Putamen (tissue), 1 donor: ENCODE measurements around the gene TMEM179B.
"Not testable (repeated sequence)": the region's sequence is repeated elsewhere in the genome, so short reads cannot be mapped to it uniquely, and the experiment has no call there.

Experiments
- DNase-seq: peaks from one replicate; pipeline ENCODE4 v3.0.0-alpha.2; 2016; ENCODE audit warnings: low spot score

Gene TMEM179B

DNA sequence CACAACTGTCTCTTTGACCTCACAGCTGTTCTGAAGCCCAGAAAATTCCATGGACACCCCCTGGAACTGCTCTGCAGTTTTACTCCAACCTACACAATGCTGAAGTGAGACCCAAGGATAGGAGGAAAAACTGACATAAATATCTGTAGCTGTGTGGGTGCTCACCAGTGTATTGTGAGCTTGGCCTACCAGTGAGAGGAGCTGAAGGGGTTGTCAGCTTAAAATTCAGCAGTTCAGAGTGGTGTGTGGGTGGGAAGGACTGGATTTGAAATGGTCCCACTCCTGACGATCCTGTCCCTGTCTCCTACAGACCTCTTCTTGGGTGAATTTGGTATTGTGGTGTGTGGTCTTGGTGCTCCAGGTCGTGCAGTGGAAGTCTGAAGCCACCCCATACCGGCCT lies 2.4 kb downstream of the TMEM179B start:
- DNase-seq = no peak

DNA sequence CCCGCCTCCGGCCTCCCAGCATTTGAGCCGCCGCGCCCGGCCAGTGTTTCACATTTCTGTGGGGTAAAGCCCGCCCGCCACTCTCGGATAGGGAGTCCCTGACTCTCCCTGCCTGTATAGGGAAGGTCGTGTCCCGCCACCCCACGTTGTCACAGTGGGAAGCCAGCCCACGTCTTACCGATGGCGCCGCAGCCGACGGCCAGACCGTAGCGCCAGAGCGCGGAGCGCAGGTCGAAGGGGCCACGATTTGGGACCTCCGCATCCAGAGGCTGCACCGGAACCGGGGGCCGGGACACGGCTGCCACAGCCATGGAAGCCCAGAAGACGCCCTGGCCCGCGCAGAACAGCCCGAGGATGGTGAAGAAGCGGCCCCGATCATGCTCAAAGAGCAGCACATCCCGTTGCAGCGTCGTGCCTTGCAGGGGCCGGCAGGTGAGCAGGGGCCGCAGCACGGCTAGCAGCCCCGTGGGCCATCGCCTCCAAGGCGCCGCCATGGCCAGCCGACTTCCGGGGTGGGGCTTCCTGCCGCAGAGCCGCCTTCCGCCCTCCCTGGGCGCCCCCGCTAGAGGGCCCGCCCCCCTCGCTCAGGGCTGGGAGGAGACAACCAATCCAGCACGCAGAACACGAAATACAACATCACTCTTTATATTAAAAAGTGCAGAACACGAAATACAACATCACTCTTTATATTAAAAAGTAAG lies 4.4 kb downstream of the TMEM179B start, which contains the start of gene TMEM223:
Gene TMEM223 (minus strand): TSS at position 506 of the 701 bp plus-strand sequence. CDS start 12 bp downstream, at position 494.
- peak; percentile 89 for DNase-seq

DNA sequence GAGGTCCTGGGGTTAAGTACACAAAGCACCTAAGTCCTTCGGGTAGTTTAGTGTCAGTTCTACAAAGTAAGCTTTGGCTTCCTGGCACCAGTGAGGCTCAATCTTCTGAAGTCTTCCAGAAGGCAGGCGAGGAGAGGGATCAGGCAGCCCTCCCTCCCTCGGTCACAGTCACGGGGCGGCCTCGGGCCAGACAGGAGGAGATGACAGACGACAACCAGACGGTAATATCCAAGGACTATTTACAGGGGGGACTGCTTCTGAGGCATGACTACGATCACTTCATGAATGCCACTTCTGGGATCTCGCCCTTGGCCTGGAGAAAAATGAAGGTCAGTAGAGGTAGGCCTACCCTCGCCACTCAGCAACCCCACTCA lies 5.0 kb downstream of the TMEM179B start:
- DNase-seq = no peak

DNA sequence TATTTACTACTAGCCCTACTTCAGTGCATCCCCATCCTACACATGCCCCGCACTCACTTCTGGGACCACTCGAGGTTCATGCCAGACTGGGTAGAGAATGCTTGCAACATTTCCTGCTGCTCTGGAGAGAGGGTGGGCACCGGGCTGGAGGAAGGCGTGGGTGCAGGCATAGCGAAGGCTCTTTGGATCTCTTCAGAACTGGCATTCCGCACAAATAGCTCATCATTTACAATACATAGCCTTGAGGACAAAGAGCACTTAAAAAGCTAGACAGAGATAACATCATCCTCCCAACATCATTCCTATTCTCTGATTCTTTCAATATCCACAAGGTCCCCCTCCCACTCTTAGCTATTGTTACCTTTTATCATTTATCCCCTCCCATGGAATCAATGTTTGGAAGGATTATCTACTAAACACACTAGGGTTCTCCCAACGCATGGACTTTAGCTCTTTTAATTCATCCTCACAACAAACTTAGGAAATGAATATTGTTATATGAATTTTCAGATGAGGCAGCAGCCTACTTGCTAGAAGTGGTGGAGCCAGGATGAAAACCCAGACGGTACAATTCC lies 7.1 kb downstream of the TMEM179B start:
- no peak for DNase-seq

DNA sequence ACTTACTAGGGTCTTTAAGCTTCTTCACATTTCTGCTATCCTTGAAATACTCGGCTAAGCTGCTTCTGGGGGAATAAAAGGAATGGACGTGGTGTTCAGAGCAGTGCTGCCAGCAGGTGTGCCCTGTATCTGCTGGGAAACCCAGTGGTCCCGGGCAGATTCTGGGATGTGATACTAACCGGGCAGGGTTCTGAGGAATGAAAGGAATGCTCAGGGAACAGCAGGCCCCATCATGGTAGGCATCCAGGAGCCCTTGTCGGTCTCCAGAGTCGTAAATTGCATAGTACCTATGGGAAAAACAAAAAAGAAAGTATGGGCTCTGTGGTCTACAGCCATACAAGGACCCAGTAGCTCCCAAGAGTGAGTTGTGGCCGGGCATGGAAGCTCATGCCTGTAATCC lies 9.1 kb downstream of the TMEM179B start:
- no peak for DNase-seq

DNA sequence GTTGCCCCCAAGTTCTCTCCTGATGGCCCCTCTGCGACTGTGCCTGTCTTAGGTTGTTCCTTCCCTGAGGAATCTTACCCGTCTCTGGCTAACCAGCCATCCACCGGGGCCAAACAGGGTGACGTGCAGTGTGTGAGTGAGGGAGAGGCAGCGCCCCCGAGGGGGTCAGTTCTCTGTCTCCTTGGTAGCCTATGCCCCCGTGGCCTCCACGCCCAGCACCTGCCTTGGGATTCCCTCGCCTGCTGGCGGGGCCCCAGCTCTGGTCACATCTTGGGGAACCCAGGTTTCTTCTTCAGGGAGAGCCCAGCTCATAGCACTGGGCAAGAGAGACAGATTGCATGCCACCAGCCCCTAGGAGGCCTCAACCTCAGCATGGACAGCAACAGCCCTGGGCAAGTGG lies 12.3 kb downstream of the TMEM179B start:
- no peak for DNase-seq

DNA sequence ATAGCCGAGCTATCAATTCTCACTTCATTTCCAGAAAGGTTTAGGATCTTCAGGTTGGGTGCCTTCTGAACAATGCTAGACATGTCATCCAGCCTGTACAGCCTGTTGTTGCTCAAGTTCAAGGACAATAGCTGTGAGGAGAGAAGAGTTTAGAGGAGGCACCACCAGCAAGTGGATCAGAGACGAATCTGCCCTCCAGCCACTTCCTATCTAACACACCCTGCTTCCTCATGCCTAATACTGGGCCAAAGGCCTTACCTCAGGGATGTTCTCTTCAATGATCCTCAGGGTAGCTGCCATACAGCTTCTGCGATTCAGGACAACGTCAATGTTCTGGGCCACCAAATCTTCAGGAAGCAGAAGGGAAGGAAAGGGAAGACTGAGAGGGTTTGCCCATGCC lies 13.9 kb downstream of the TMEM179B start:
- no peak for DNase-seq

DNA sequence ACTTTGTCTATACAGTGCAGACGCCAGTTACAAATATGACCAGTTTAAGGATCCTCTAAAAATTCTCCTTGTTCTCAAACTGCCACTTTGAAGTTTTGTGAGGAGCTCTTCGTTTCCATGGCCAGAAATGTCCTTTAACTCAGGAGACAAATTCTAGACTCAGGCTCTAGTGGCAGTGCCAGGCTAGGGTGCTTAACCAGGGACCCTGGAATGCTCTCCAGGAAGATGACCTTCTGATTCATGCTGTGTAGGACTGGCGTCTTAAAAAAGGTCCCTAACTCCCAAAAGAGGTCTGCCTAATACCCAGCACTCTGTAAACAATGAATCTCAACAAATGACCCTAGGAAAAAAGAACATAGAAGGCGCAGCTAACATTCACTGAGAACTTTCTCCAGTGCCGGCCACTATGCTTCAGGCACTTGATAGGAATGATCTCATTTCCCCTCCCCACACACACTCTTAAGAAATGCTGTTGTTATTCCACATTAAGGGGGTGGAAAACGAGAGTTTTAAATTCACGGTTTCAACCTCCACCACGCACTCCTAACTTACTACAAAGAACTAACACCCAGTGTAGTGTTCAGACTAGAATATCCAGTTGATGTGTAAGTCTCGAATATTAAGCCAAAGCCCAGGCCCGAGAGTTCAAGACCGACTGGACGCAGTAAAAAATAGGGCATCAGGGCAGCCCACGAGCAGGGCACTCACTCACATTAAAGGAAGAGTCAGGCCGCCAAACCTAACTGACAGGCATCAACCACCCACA lies 17.3 kb downstream of the TMEM179B start:
- DNase-seq = no peak

DNA sequence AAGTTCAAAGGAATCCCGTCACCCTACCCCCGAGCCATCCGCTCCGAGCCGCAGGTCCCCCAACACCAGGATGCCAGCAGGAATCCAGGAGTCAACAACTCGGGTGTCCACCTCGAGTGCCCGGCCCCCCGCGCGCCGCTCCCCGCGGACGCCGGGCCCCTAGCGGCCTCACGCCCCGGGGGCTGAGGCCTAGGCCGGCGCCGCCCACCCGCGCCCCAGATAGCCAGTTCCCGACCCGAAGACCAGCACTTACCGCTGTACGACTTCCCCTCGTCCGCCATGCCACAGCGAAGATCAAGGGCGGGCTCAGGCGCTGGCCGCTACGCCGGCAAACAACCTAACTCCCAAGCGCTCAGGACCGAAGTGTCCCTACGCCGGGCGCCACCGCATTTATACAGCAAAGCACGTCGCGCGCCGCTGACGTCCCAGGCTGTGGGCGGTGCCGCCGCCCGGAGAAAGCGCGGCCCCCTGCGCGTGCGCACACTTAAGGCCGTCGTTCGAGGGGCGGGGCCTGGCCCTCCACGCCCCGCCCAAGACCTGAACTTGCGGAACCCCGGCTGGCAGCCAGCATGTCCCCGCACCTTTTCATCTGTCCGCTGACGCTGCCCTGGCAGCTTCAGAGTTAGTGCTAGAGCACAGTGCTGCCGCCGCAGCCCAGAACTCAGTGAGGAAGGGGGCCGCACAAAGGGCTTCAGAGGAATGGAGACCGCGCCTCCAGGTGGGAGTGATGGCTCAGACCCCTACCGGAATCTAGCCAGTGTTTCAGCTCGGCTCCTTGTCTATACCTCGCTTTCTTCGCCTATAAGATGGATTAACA lies 18.1 kb downstream of the TMEM179B start, which contains the start of gene NXF1:
Gene NXF1 (minus strand): TSS at position 365 of the 817 bp plus-strand sequence. CDS start 84 bp downstream, at position 281.
- peak; percentile 95 for DNase-seq

DNA sequence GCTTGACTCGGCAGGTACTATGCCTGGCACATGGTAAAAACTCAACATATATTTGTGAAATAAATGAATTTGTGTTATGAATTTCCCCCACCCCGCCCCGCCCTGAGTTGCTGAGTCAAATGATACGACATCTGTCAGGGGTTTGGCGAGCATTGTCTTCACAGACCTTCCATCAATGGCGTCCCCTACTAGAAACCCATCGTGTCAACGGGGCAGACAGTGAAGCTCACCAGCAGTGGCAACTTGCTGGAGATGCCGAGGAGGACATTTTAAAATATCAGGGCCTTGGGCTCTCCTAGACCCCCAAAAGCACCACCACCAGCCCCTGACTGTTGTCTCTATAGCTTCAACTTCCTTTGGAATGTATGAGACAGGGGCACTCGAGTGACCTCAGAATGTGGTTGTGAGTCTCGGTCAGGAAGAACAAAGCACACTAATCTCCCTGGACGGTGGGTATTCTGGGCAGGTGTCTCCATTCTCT lies 18.8 kb downstream of the TMEM179B start:
- DNase-seq = no peak

DNA sequence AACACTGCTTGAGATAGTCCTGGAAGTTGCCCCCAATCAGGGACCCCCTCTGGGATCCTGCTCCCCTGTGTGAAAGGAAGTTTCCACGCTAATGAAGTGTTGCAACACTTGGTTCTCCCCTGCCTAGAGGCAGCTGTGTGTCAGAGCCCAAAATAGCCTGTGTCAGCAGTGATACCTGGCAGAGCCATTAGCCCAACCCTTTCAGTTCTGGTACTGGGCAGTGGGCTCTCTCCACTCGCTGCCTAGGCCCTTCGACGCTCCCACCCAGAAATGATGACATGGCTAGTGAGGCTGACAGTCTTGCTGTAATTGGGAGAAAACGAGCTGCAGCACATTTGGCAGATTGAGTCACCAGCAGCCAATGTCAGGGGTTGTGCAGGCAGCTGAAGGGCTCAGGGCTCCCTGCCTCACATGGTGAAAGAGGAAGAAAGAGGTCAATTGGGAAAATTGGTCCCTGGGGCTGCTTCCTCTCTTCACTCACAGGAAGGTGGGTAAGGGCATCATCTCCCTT lies 19.5 kb downstream of the TMEM179B start:
- DNase-seq = no peak

DNA sequence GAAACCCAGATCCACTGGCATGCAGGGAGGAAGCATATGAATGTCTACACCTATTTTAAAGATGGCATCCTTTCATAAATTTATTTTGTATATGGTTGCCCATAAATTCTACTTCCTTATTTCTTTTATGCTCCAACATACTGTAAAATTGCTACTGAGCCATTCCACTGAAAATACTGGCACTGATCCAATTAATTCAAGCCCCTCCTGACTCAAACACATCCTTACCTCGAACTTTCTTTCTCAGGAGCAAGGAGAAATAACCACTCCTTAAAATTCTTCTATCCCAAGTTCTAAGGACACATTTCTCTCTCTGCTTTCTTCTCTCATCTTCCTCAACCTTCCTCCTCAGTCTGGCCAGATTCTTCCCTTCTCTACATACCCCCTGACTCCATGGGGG lies 23.5 kb downstream of the TMEM179B start:
- DNase-seq = no peak

DNA sequence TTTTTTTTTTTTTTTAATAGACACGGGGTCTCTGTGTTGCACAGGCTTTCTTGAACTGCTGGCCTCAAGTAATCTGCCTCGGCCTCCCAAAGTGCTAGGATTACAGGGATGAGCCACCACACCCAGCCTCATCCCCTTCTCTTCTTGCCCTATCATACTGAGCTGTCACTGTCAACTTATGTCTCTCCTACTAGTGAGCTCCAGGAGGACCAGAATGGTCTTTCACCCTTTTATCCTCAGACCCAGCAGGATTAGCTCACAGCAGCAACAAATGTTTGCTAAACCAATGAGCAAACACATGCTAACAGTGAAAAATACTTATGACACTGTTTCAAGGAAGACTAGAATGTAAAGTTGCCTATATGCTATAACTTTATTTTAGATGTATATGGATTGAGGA lies 24.5 kb downstream of the TMEM179B start:
- DNase-seq = no peak

DNA sequence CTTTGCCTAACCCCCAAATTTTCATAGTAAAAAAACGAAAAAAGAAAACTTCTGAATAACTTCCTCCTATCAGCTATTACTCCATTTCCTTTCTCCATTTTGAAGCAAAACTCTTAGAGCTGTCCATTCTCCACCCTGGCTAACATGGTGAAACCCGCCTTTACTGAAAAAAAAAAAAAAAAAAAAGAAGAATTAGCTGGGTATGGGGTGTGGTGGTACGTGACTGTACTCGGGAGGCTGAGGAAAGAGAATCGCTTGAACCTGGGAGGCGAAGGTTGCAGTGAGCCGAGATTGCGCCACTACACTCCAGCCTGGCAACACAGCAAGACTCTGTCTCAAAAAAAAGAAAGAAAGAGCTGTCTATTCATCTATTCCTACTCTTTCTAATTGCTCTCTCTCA lies 29.4 kb downstream of the TMEM179B start:
- no peak for DNase-seq

DNA sequence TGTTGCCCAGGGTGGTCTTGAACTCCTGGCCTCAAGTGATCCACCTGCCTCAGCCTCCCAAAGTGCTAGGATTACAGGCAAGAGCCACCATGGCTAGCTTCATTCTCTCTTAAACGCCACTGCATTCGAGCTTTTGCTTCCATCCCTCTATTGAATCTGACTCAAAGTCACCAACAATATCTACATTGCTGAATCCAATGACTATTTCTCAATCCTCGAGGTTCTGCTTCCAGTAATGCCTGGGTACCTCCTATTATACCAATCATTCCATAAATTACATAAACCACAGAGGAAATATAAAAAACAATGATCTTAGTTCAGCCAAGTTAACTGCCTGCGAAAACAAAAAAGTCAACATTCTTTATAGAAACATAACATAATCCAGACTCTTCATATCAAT lies 29.9 kb downstream of the TMEM179B start:
- no peak for DNase-seq

DNA sequence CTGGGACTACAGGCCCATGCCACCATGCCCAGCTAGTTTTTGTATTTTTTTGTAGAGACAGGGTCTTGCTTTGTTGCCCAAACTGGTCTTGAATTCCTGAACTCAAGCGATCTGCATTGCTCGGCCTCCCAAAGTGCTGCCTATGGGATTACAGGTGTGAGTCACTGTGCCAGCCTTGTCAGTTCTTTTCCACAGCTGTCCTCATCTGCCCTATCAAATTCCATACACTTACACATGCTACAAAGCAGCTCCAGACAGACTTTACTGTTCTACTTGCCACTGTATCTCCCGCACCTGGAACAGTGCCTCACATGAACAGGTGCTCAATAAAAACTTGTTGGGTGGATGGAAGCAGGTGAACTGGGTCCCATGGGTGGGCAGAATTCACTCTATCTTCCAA lies 36.5 kb downstream of the TMEM179B start:
- DNase-seq = no peak

DNA sequence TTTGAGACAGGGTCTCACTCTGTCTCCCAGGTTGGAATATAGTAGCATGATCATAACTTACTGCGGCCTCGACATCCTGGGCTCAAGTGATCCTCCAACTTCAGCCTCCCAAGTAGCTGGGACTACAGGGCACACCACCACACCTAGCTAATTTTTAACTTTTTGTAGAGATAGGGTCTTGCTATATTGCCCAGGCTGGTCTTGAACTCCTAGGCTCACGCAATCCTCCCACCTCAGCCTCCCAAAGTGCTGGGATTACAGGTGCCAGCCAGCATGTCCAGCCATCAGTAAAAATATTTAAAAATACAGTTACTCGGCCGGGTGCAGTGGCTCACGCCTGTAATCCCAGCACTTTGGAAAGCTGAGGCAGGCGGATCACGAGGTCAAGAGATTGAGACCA lies 40.9 kb downstream of the TMEM179B start:
- DNase-seq = not testable (repeated sequence)

DNA sequence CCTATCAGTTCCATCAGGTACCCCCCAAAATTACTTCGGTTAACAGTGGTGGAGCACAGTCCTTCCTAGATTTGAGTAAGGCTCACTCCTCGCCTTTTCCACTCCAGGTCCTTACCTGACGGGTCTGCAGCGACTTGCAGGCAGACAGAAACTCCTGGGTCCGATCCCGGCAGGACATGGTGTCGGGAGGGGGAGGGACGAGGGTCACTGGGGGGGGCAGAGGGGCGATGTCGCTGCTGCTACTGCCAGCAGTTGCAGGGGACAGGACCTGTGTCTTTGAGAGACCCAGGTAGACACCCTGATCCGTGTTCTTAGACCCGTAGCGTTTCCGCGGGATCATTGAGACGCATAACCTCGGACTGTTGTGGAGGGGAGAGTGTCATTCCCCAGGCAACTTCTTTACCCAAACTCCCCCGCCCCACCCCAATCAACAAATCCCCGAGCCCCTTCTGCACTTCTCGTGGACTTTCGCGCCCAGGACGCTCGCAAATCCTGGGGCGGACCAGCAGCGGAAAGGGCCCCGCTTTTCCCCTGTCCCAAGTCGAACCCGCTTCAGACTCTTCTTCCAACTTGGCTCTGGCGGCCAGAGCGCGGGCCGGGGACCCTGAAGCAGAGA lies 43.8 kb downstream of the TMEM179B start:
- no peak for DNase-seq

DNA sequence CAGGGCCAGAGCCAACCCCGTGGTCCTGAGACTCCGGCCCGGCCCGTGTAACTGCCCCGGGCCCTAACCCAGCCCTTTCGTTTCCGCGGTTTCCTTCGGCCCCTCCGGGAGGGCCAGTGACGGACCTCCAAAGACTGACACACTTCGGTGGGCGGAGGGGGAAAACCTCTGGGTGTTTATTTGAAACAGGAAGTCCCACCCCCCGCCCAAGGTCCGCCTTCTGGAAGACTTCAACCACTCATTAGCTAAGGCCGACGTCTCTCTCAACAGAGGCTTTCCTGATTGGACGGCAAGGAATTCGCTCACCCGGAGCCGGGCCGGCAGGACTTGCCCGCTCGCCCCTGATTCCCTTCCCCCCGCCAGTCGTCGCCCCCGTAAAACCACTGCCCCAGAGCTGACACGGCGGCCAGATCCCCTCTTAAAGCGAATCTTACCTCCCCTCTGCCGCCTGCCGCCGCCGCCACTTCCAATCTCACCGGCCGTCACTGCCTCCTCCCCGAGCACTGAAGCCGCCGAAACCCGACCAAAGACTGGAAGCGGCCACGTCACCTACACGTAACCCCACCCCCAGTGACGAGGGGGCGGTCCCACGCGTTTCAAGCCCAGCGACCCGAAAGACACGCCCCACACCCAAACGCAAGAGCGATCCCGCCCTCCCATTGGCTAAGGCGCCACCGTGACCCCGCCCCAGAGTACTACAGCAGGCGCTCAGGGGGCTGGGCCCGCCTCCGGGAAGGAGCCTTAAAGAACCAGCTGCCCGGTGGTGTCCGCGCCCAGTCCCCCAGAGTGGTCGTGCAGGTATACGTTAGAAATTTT lies 44.5 kb downstream of the TMEM179B start, which contains the start of gene STX5:
Gene STX5 (minus strand): TSS at position 532 of the 816 bp plus-strand sequence. CDS start 808 bp downstream, outside the sequence.
- DNase-seq = peak; percentile 99
